Activated naive CD4-positive, alpha-beta T cell treated with anti-CD3 and anti-CD28 coated beads, Interleukin-2, amount 50 U/mL, for 72 hours (primary cell): Measurements from ENCODE around the gene IMP4. TPM values are rescaled to one million over a fixed set of nuclear protein-coding genes. Genes with fewer than 3 reads are reported as not detected.
"Not testable (repeated sequence)": the region's sequence is repeated elsewhere in the genome, so short reads cannot be mapped to it uniquely, and the experiment has no call there.

Experiments
- ATAC-seq, 2 donors: fragments of 150-1000 bp; cut with Tn5 transposase; 2 replicates each; pipeline ENCODE4 v1.10.0; 2021; ENCODE audit warnings: mild to moderate bottlenecking in 2 of 2, moderate library complexity in 2 of 2
- DNase-seq, 2 donors: peaks; one replicate each; pipeline ENCODE4 v3.0.0; 2021 to 2022; ENCODE audit warnings: low spot score in 2 of 2
- H3K27ac Mint-ChIP-seq, 2 donors: one replicate each; pipeline ENCODE4 v1.8.0; 2022; ENCODE audit warnings: mild to moderate bottlenecking in 2 of 2, mixed read lengths in 2 of 2
- H3K36me3 Mint-ChIP-seq, 2 donors: one replicate each; pipeline ENCODE4 v1.8.0; 2022; ENCODE audit warnings: mixed read lengths in 2 of 2
- H3K9me3 Mint-ChIP-seq, 2 donors: one replicate each; pipeline ENCODE4 v1.8.0; 2022; ENCODE audit warnings: mixed read lengths in 2 of 2
- total RNA-seq, 2 donors: library from RNA; stranded (reverse); gene quantifications; one replicate each; pipeline ENCODE4 v1.2.3, GENCODE V29; 2022

The IMP4 gene
- total RNA-seq, 2 donors from 2014 or later: 91.0 to 106 TPM

- ATAC-seq (peak; percentile 85 to 91), DNase-seq (peak in 1 of 2 donors; percentile 74)
- H3K27ac Mint-ChIP-seq: no peak overlapping the region
- H3K9me3 Mint-ChIP-seq: no peaks in the 10 kb centered on the region
- H3K36me3 Mint-ChIP-seq: no peaks in the 10 kb centered on the region
Observed at GRCh38 chr2:130332271-130333073, 10.2 kb upstream of the IMP4 start.

- ATAC-seq, H3K27ac Mint-ChIP-seq, H3K36me3 Mint-ChIP-seq, DNase-seq, H3K9me3 Mint-ChIP-seq: not testable (repeated sequence)
Observed at GRCh38 chr2:130333253-130333652, 9.4 kb upstream of the IMP4 start.

GRCh38 chr2:130334026-130334425 is 8.7 kb upstream of the IMP4 start:
- Mint-ChIP-seq H3K27ac (no peak overlapping the region), H3K9me3 (no peaks in the 10 kb centered on the region), H3K36me3 (no peaks in the 10 kb centered on the region)
- ATAC-seq: no peak
- no peak for DNase-seq

GRCh38 chr2:130335226-130335625 is 7.5 kb upstream of the IMP4 start:
- ATAC-seq (no peak), DNase-seq (no peak)
- Mint-ChIP-seq H3K36me3 (peaks cover 0 to 6% of the 10 kb centered on the region in 2 donors), H3K27ac (no peak overlapping the region), H3K9me3 (no peaks in the 10 kb centered on the region)

- DNase-seq (no peak), ATAC-seq (no peak)
- Mint-ChIP-seq H3K9me3 (no peaks in the 10 kb centered on the region), H3K36me3 (peaks cover 0 to 8% of the 10 kb centered on the region in 2 donors), H3K27ac (no peak overlapping the region)
Observed at GRCh38 chr2:130336150-130336876, 6.4 kb upstream of the IMP4 start.

- Mint-ChIP-seq H3K27ac (peak overlapping the region; percentile 22 to 92), H3K9me3 (no peaks in the 10 kb centered on the region), H3K36me3 (peaks cover 5 to 8% of the 10 kb centered on the region in 2 donors)
- DNase-seq: peak in 1 of 2 donors; percentile 41
- no peak for ATAC-seq
Observed at GRCh38 chr2:130336877-130337734, 5.6 kb upstream of the IMP4 start.

- Mint-ChIP-seq H3K36me3 (peaks cover 8 to 10% of the 10 kb centered on the region in 2 donors), H3K9me3 (no peaks in the 10 kb centered on the region), H3K27ac (peak overlapping the region in 1 of 2 donors; percentile 22)
- DNase-seq (no peak), ATAC-seq (no peak)
Observed at GRCh38 chr2:130337735-130338325, 4.9 kb upstream of the IMP4 start.

GRCh38 chr2:130338793-130339345 is 3.8 kb upstream of the IMP4 start:
- Mint-ChIP-seq H3K27ac (peak overlapping the region; percentile 7 to 94), H3K36me3 (peaks cover 8 to 16% of the 10 kb centered on the region in 2 donors), H3K9me3 (no peaks in the 10 kb centered on the region)
- ATAC-seq (no peak), DNase-seq (peak in 1 of 2 donors; percentile 37)

- H3K36me3 Mint-ChIP-seq: peaks cover 16 to 22% of the 10 kb centered on the region in 2 donors
- peak in 1 of 2 donors; percentile 48 for DNase-seq
Observed at GRCh38 chr2:130339885-130340745, 2.6 kb upstream of the IMP4 start.

GRCh38 chr2:130341562-130342019 is 1.1 kb upstream of the IMP4 start:
- H3K36me3 Mint-ChIP-seq: peaks cover 29 to 35% of the 10 kb centered on the region in 2 donors
- H3K9me3 Mint-ChIP-seq: no peaks in the 10 kb centered on the region
- ATAC-seq: no peak
- peak; percentile 19 to 53 for DNase-seq
- H3K27ac Mint-ChIP-seq: peak overlapping the region; percentile 94 to 99

More at GRCh38 chr2:130339885-130340745, 2.6 kb upstream of the IMP4 start:
- Mint-ChIP-seq H3K9me3 (no peaks in the 10 kb centered on the region), H3K27ac (peak overlapping the region; percentile 78 to 94)
- no peak for ATAC-seq

- ATAC-seq (peak; percentile 82 to 84), DNase-seq (peak; percentile 79 to 89)
- no peaks in the 10 kb centered on the region for H3K9me3 Mint-ChIP-seq
- H3K36me3 Mint-ChIP-seq: peaks cover 31 to 39% of the 10 kb centered on the region in 2 donors
- peak overlapping the region; percentile 94 to 99 for H3K27ac Mint-ChIP-seq
Observed at GRCh38 chr2:130342020-130342532, 621 bp upstream of the IMP4 start.

- Mint-ChIP-seq H3K9me3 (no peaks in the 10 kb centered on the region), H3K27ac (no peak overlapping the region), H3K36me3 (peaks cover 38 to 44% of the 10 kb centered on the region in 2 donors)
- ATAC-seq: no peak
- DNase-seq: no peak
Observed at GRCh38 chr2:130344578-130344977, 1.9 kb downstream of the IMP4 start.

- ATAC-seq: no peak
- no peaks in the 10 kb centered on the region for H3K9me3 Mint-ChIP-seq
- no peak overlapping the region for H3K27ac Mint-ChIP-seq
- no peak for DNase-seq
- H3K36me3 Mint-ChIP-seq: peaks cover 33 to 44% of the 10 kb centered on the region in 2 donors
Observed at GRCh38 chr2:130345091-130345490, 2.4 kb downstream of the IMP4 start.

GRCh38 chr2:130345611-130346010 is 2.9 kb downstream of the IMP4 start:
- DNase-seq (no peak), ATAC-seq (no peak)
- peaks cover 30 to 44% of the 10 kb centered on the region in 2 donors for H3K36me3 Mint-ChIP-seq

More at GRCh38 chr2:130345611-130346010, 2.9 kb downstream of the IMP4 start:
- Mint-ChIP-seq H3K9me3 (no peaks in the 10 kb centered on the region), H3K27ac (no peak overlapping the region)
